Erythroblast (primary cell): Measurements from ENCODE around the gene MYLK2.

Source experiments
- GATA1 ChIP-seq: IDR thresholded peaks from 2 replicates; pipeline ENCODE4 v1.6.1; 2011; ENCODE audit warnings: low read depth, mild to moderate bottlenecking, control low read depth, low read length, moderate library complexity
- POLR2A ChIP-seq: IDR thresholded peaks from 2 replicates; pipeline ENCODE4 v1.6.1; 2011; ENCODE audit warnings: mild to moderate bottlenecking, low read length

DNA sequence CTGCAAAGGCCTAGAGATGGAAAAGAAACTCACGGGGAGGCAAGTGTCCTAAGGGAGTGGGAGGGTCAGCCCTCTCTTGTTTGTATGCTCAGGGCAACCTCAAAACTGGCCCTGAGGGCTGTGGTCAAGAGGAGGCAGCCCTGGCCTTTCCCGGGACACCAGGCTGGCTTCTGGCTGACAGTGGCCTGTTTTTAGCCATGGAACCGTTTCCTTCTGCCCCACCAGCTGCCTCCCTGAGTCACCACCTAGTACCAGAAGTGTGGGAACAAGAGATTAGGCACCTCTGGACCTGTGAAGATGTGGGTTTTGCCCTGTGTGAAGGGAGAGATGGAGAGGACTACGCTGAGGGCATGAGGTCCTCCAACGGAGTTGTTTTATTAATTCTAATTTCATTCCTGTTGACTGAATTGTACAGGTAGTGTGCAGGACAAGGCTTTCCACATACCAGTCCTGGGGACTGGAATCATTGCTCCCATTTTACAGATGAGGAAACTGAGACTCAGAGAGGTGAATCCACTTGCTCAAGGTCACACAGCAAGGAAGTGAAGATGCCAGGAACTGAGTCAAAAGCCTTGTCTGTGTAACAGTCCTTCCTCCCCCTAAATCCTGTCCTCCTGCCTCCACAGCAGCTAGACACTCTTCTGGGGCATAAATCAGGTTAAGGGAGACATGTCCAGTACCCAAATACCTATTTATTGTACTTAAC lies 20.8 kb downstream of the MYLK2 start:
- no peak for TF ChIP-seq POLR2A
- TF ChIP-seq GATA1: no peak
